HG02798 (cell line): Measurements from ENCODE around the gene KIR2DL4.
"Not testable (repeated sequence)": the region's sequence is repeated elsewhere in the genome, so short reads cannot be mapped to it uniquely, and the experiment has no call there.

Experiments used
- ATAC-seq: cut with Tn5 transposase; IDR thresholded peaks from one replicate; pipeline ENCODE4 v1.9.1; 2021; ENCODE audit warnings: mild to moderate bottlenecking; ENCODE audit not compliant: unreplicated experiment, poor library complexity

Gene KIR2DL4

GRCh38 chr19:54863459-54863858 is 60.0 kb downstream of the KIR2DL4 start:
- ATAC-seq = not testable (repeated sequence)
